ENCODE measurements around the gene PRSS23.

- TF ChIP-seq POLR2A (IDR thresholded peaks at IDR 0.05) (no peak), CTCF (IDR thresholded peaks at IDR 0.05) (no peak), POLR2AphosphoS5 (IDR thresholded peaks at IDR 0.05) (no peak), EP300 (IDR thresholded peaks at IDR 0.05) (no peak)
Observed at GRCh38 chr11:86801364-86801763, 1.0 kb downstream of the PRSS23 start.
